ENCODE measurements around the gene STAT1.

GRCh38 chr2:190987938-190988337 is 26.0 kb downstream of the STAT1 start:
- TF ChIP-seq, protein P1, sequence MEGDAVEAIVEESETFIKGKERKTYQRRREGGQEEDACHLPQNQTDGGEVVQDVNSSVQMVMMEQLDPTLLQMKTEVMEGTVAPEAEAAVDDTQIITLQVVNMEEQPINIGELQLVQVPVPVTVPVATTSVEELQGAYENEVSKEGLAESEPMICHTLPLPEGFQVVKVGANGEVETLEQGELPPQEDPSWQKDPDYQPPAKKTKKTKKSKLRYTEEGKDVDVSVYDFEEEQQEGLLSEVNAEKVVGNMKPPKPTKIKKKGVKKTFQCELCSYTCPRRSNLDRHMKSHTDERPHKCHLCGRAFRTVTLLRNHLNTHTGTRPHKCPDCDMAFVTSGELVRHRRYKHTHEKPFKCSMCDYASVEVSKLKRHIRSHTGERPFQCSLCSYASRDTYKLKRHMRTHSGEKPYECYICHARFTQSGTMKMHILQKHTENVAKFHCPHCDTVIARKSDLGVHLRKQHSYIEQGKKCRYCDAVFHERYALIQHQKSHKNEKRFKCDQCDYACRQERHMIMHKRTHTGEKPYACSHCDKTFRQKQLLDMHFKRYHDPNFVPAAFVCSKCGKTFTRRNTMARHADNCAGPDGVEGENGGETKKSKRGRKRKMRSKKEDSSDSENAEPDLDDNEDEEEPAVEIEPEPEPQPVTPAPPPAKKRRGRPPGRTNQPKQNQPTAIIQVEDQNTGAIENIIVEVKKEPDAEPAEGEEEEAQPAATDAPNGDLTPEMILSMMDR (IDR thresholded peaks at IDR 0.05 in 2 of 3, conservative IDR thresholded peaks at IDR 0.05 in 1 of 3; ENCODE audit: control insufficient read depth in 2 of 3, extremely low read depth in 1 of 3, insufficient read depth in 1 of 3, low read depth in 3 of 3, low read length in 3 of 3) = no peak
- TF ChIP-seq RELA (IDR thresholded peaks at IDR 0.05; ENCODE audit: borderline replicate concordance, partially characterized antibody) (no peak), POLR2AphosphoS5 (IDR thresholded peaks at IDR 0.05; ENCODE audit: low read length) (peak; percentile 76), HCFC1 (IDR thresholded peaks at IDR 0.05; ENCODE audit: low read length) (no peak), CEBPZ (IDR thresholded peaks at IDR 0.05; ENCODE audit: low read depth, low read length) (no peak), POU2F2 (IDR thresholded peaks at IDR 0.05; ENCODE audit: borderline replicate concordance, low read depth, low read length) (no peak), FOS (IDR thresholded peaks at IDR 0.05; ENCODE audit: borderline replicate concordance, extremely low read depth, insufficient read length) (no peak), TAF1 (IDR thresholded peaks at IDR 0.05; ENCODE audit: borderline replicate concordance, low read depth, low read length) (no peak), USF2 (IDR thresholded peaks at IDR 0.05; ENCODE audit: borderline replicate concordance, low read depth, low read length) (no peak)

Data from GM12878 (cell line).